Karpas-422 (cell line): ENCODE results near the gene CISTR. TPM values are rescaled to one million over a fixed set of nuclear protein-coding genes. Genes with fewer than 3 reads are reported as not detected.
A peak's percentile ranks its signal among the peaks of the same experiment; 100 is the strongest.

Experiments used
- DNase-seq: peaks from one replicate; pipeline ENCODE4 v3.0.0-alpha.2; 2015
- H2AFZ ChIP-seq: fragments of 200-600 bp; sonication (generic); 2 replicates; pipeline ENCODE4 v1.6.1; 2014; ENCODE audit warnings: antibody characterized with exemption, low read length, mixed read lengths
- H3K27ac ChIP-seq: fragments of 200-600 bp; sonication (generic); 2 replicates; pipeline ENCODE4 v1.5.1; 2014; ENCODE audit warnings: mild to moderate bottlenecking, low read length, moderate library complexity
- H3K27me3 ChIP-seq: fragments of 200-600 bp; sonication (generic); 2 replicates; pipeline ENCODE4 v1.6.1; 2014; ENCODE audit warnings: low read length, mixed read lengths
- H3K36me3 ChIP-seq: fragments of 200-600 bp; sonication (generic); 2 replicates; pipeline ENCODE4 v1.6.1; 2014; ENCODE audit warnings: low read length, mixed read lengths; ENCODE audit not compliant: insufficient read depth
- H3K4me1 ChIP-seq: fragments of 200-600 bp; sonication (generic); 2 replicates; pipeline ENCODE4 v1.6.1; 2014; ENCODE audit warnings: mild to moderate bottlenecking, low read length, mixed read lengths
- H3K4me2 ChIP-seq: fragments of 200-600 bp; sonication (generic); 2 replicates; pipeline ENCODE4 v1.6.1; 2014; ENCODE audit warnings: low read length, low read depth, mild to moderate bottlenecking; ENCODE audit not compliant: poor library complexity, severe bottlenecking
- H3K4me3 ChIP-seq: fragments of 200-600 bp; sonication (generic); 2 replicates; pipeline ENCODE4 v1.5.1; 2014; ENCODE audit warnings: mild to moderate bottlenecking, antibody characterized with exemption, low read length, mixed read lengths
- H3K79me2 ChIP-seq: fragments of 200-600 bp; sonication (generic); 2 replicates; pipeline ENCODE4 v1.6.1; 2014; ENCODE audit warnings: mild to moderate bottlenecking, low read length, mixed read lengths
- H3K9ac ChIP-seq: fragments of 200-600 bp; sonication (generic); 2 replicates; pipeline ENCODE4 v1.6.0; 2014; ENCODE audit warnings: low read length
- H3K9me2 ChIP-seq: fragments of 200-600 bp; sonication (generic), shearing (Covaris generic); replicated peaks from 2 replicates; pipeline ENCODE4 v1.6.0; 2014; ENCODE audit warnings: mild to moderate bottlenecking, low read length, moderate library complexity; ENCODE audit not compliant: insufficient read depth
- H3K9me3 ChIP-seq: fragments of 300-700, 200-600 bp; sonication (generic); 2 replicates; pipeline ENCODE4 v1.6.1; 2014; ENCODE audit warnings: low read length, mixed read lengths
- H4K20me1 ChIP-seq: fragments of 200-600 bp; sonication (generic); 2 replicates; pipeline ENCODE4 v1.6.1; 2014; ENCODE audit warnings: mild to moderate bottlenecking, antibody characterized with exemption, low read length, low read depth; ENCODE audit not compliant: insufficient read depth
- total RNA-seq: library from RNA; depleted of rRNA; stranded (reverse); fragments of >200 nt; shearing (Covaris generic); gene quantifications from 2 replicates; pipeline ENCODE4 v1.2.3, GENCODE V29; 2014; ENCODE audit warnings: low replicate concordance; rRNA removed

Gene CISTR
- total RNA-seq, result not detected in 2 replicates

- Histone ChIP-seq H3K9me3 (no peaks in the 10 kb centered on the region), H3K9me2 (no peaks in the 10 kb centered on the region), H3K9ac (peak within 1 kb of the TSS; percentile 77), H3K4me1 (peaks cover 72% of the 10 kb centered on the region), H3K79me2 (no peaks in the 10 kb centered on the region), H3K4me2 (peak within 1 kb of the TSS; percentile 82), H3K27ac (peak within 1 kb of the TSS; percentile 84), H3K4me3 (peak within 1 kb of the TSS; percentile 68), H3K27me3 (no peaks in the 10 kb centered on the region), H3K36me3 (no peaks in the 10 kb centered on the region), H4K20me1 (no peaks in the 10 kb centered on the region), H2AFZ (peak within 1 kb of the TSS; percentile 81)
- peak; percentile 84 for DNase-seq
These were observed at the start of gene CISTR for GRCh38 chr12:53751336-53752191. TSS of gene CISTR (minus strand) at chr12:53751979.

- H3K9me2 ChIP-seq, result no peaks in the 10 kb centered on the region
- no peak overlapping the region for H3K9ac ChIP-seq
- no peaks in the 10 kb centered on the region for H3K9me3 ChIP-seq
- no peaks in the 10 kb centered on the region for H3K4me1 ChIP-seq
- H3K79me2 ChIP-seq, result no peaks in the 10 kb centered on the region
- no peak overlapping the region for H3K4me2 ChIP-seq
- H3K4me3 ChIP-seq, result no peak overlapping the region
- H3K27ac ChIP-seq, result no peak overlapping the region
- no peak for DNase-seq
- no peaks in the 10 kb centered on the region for H4K20me1 ChIP-seq
- H3K36me3 ChIP-seq, result no peaks in the 10 kb centered on the region
- H2AFZ ChIP-seq, result no peak overlapping the region
- H3K27me3 ChIP-seq, result no peaks in the 10 kb centered on the region
These were observed 46.8 kb upstream of the CISTR start for GRCh38 chr12:53798575-53798974.

GRCh38 chr12:53795927-53796326 lies 44.1 kb upstream of the CISTR start:
- Histone ChIP-seq H3K4me2 (no peak overlapping the region), H3K9ac (no peak overlapping the region), H3K9me3 (no peaks in the 10 kb centered on the region), H3K4me3 (no peak overlapping the region), H3K4me1 (no peaks in the 10 kb centered on the region), H3K9me2 (no peaks in the 10 kb centered on the region), H3K27me3 (no peaks in the 10 kb centered on the region), H4K20me1 (no peaks in the 10 kb centered on the region), H3K79me2 (no peaks in the 10 kb centered on the region), H3K36me3 (no peaks in the 10 kb centered on the region), H3K27ac (no peak overlapping the region), H2AFZ (no peak overlapping the region)
- no peak for DNase-seq

GRCh38 chr12:53793221-53793620 lies 41.4 kb upstream of the CISTR start:
- Histone ChIP-seq H3K9me3 (no peaks in the 10 kb centered on the region), H2AFZ (no peak overlapping the region), H3K27ac (no peak overlapping the region), H3K79me2 (no peaks in the 10 kb centered on the region), H3K4me2 (no peak overlapping the region), H3K36me3 (no peaks in the 10 kb centered on the region), H4K20me1 (no peaks in the 10 kb centered on the region), H3K27me3 (no peaks in the 10 kb centered on the region), H3K4me3 (no peak overlapping the region), H3K9ac (no peak overlapping the region), H3K9me2 (no peaks in the 10 kb centered on the region), H3K4me1 (peaks cover 5% of the 10 kb centered on the region; the same call in 1 of the 2 replicates)
- peak; percentile 41 for DNase-seq

GRCh38 chr12:53791735-53792326 lies 40.1 kb upstream of the CISTR start:
- Histone ChIP-seq H3K4me1 (peaks cover 5% of the 10 kb centered on the region; the same call in 1 of the 2 replicates), H3K9ac (no peak overlapping the region), H3K9me2 (no peaks in the 10 kb centered on the region), H2AFZ (no peak overlapping the region), H3K4me2 (no peak overlapping the region), H3K79me2 (no peaks in the 10 kb centered on the region), H3K36me3 (no peaks in the 10 kb centered on the region), H3K4me3 (no peak overlapping the region), H3K27ac (no peak overlapping the region), H3K27me3 (no peaks in the 10 kb centered on the region), H4K20me1 (no peaks in the 10 kb centered on the region), H3K9me3 (no peaks in the 10 kb centered on the region)
- peak; percentile 77 for DNase-seq

- H3K9me3 ChIP-seq, result no peaks in the 10 kb centered on the region
- no peaks in the 10 kb centered on the region for H3K36me3 ChIP-seq
- H3K27me3 ChIP-seq, result no peaks in the 10 kb centered on the region
- no peak overlapping the region for H3K9ac ChIP-seq
- H2AFZ ChIP-seq, result no peak overlapping the region
- no peak overlapping the region for H3K4me2 ChIP-seq
- no peaks in the 10 kb centered on the region for H3K9me2 ChIP-seq
- H3K4me3 ChIP-seq, result no peak overlapping the region
- no peak overlapping the region for H3K27ac ChIP-seq
- peaks cover 5% of the 10 kb centered on the region; the same call in 1 of the 2 replicates for H3K4me1 ChIP-seq
- no peaks in the 10 kb centered on the region for H3K79me2 ChIP-seq
- H4K20me1 ChIP-seq, result no peaks in the 10 kb centered on the region
- no peak for DNase-seq
These were observed 37.8 kb upstream of the CISTR start for GRCh38 chr12:53789570-53789969.

GRCh38 chr12:53788892-53789291 lies 37.1 kb upstream of the CISTR start:
- Histone ChIP-seq H3K9me3 (no peaks in the 10 kb centered on the region), H4K20me1 (no peaks in the 10 kb centered on the region), H3K9ac (no peak overlapping the region), H3K4me1 (peaks cover 5% of the 10 kb centered on the region; the same call in 1 of the 2 replicates), H3K4me3 (no peak overlapping the region), H3K4me2 (no peak overlapping the region), H3K9me2 (no peaks in the 10 kb centered on the region), H3K27me3 (no peaks in the 10 kb centered on the region), H2AFZ (no peak overlapping the region), H3K27ac (no peak overlapping the region), H3K79me2 (no peaks in the 10 kb centered on the region), H3K36me3 (no peaks in the 10 kb centered on the region)
- peak; percentile 28 for DNase-seq

GRCh38 chr12:53786411-53786810 lies 34.6 kb upstream of the CISTR start:
- Histone ChIP-seq H3K4me2 (no peak overlapping the region), H3K27ac (no peak overlapping the region), H3K27me3 (no peaks in the 10 kb centered on the region), H2AFZ (no peak overlapping the region), H3K9ac (no peak overlapping the region), H3K9me3 (no peaks in the 10 kb centered on the region), H3K36me3 (no peaks in the 10 kb centered on the region), H3K9me2 (no peaks in the 10 kb centered on the region), H3K79me2 (no peaks in the 10 kb centered on the region), H4K20me1 (no peaks in the 10 kb centered on the region), H3K4me1 (peaks cover 5% of the 10 kb centered on the region; the same call in 1 of the 2 replicates), H3K4me3 (no peak overlapping the region)
- no peak for DNase-seq
